Mucosa of rectum (tissue), 2 donors: Measurements from ENCODE around the gene ZNF207.
"Not testable (repeated sequence)": the region's sequence is repeated elsewhere in the genome, so short reads cannot be mapped to it uniquely, and the experiment has no call there.

Experiments used
- H3K27ac ChIP-seq, 2 donors: one replicate each; pipeline ENCODE4 v1.7.0; 2013; ENCODE audit warnings: inconsistent platforms in 2 of 2, low read depth in 2 of 2, low read length in 2 of 2
- H3K27me3 ChIP-seq, 2 donors: one replicate each; pipeline ENCODE4 v1.7.0; 2013; ENCODE audit warnings: low read length in 2 of 2; ENCODE audit not compliant: control insufficient read depth in 2 of 2, insufficient read depth in 2 of 2
- H3K36me3 ChIP-seq, 2 donors: one replicate each; pipeline ENCODE4 v1.7.0; 2013; ENCODE audit warnings: low read length in 2 of 2; ENCODE audit not compliant: control insufficient read depth in 2 of 2, insufficient read depth in 2 of 2
- H3K4me1 ChIP-seq, 2 donors: one replicate each; pipeline ENCODE4 v1.7.0; 2013; ENCODE audit warnings: low read length in 2 of 2, mild to moderate bottlenecking in 1 of 2; ENCODE audit not compliant: control insufficient read depth in 2 of 2, insufficient read depth in 2 of 2
- H3K4me3 ChIP-seq, 2 donors: one replicate each; pipeline ENCODE4 v1.7.0; 2013; ENCODE audit warnings: low read length in 2 of 2
- H3K9ac ChIP-seq, 2 donors: one replicate each; pipeline ENCODE4 v1.7.0; 2013; ENCODE audit warnings: low read length in 2 of 2, low read depth in 1 of 2, mild to moderate bottlenecking in 1 of 2
- H3K9me3 ChIP-seq, 2 donors: one replicate each; pipeline ENCODE4 v1.7.0; 2013; ENCODE audit warnings: low read length in 2 of 2; ENCODE audit not compliant: control insufficient read depth in 2 of 2
- donor health status: healthy.
- donor health status: Normal muscosa, but diverticular disease.

ZNF207 gene

GRCh38 chr17:32349854-32350665 lies at the start of gene ZNF207:
ZNF207 (plus strand) TSS chr17:32350157; CDS start chr17:32350286, 129 bp downstream.
- peak within 1 kb of the TSS; percentile 99 for H3K27ac ChIP-seq
- H3K27me3 ChIP-seq: no peaks in the 10 kb centered on the region
- peaks cover 15 to 18% of the 10 kb centered on the region in 2 donors for H3K4me1 ChIP-seq
- peak within 1 kb of the TSS; percentile 100 for H3K9ac ChIP-seq
- no peaks in the 10 kb centered on the region for H3K9me3 ChIP-seq
- peaks cover 15 to 16% of the 10 kb centered on the region in 2 donors for H3K36me3 ChIP-seq
- peak within 1 kb of the TSS; percentile 99 to 100 for H3K4me3 ChIP-seq

DNA sequence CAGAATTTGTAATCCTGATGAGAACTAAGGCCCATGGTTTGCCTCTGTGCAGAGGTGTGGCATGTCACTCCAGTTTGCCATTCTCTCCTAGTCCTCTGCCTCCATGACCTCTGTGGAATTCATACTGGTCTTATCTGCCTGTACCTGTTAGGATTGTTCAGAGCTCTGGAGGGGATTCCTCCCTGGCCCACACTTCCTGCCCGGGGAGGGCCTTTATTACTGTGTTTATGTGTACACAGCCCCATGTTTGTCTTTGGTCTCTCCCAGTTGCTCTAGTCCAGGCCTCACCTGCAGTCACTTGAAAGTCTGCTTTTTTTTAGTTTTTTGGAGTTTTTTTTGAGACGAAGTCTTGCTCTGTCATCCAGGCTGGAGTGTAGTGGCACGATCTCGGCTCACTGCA lies 47.9 kb upstream of the ZNF207 start:
- Histone ChIP-seq H3K27me3 (no peaks in the 10 kb centered on the region), H3K4me3 (no peak overlapping the region), H3K36me3 (no peaks in the 10 kb centered on the region), H3K9ac (no peak overlapping the region), H3K9me3 (no peaks in the 10 kb centered on the region), H3K27ac (no peak overlapping the region), H3K4me1 (peaks cover 0 to 2% of the 10 kb centered on the region in 2 donors)

DNA sequence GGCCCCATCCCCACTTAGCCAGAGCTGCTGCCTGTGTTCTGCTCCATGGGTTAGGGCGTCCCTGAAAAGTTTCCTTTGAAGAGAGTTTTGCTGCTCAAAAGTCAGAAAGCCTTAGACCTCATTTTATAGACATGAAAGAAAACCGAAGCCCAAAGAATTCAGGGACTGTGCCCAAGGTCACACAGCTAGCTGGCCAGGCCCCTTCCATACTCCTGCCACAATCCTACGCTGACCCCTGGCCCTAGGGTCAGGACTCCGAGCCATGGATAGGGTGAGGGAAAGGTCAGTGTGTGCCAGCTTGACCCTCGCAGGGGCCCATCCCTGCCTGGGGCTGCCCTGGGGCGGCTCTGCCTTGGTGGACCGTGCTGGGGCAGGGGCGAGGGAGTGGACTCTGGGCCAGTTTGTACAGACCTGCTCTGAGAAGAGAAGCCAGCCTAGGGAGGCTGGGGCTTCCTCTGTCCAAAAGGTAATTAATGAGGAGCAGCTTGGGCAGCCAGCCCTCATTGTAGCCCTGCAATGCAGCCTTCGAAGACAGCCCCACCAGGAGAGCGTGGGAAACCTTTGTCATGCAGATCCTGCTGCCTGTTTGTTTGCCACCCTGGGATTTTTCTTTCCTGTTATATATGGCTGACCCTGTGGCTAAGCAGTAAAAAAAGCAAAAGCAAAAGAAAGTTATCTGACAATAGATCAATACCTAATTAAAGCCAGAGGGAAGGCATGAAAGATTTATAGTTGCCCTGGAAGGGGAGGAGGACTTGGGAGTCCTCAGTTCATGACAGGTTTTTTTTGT lies 46.9 kb upstream of the ZNF207 start:
- peaks cover 0 to 2% of the 10 kb centered on the region in 2 donors for H3K4me1 ChIP-seq
- no peak overlapping the region for H3K27ac ChIP-seq
- no peaks in the 10 kb centered on the region for H3K27me3 ChIP-seq
- no peaks in the 10 kb centered on the region for H3K9me3 ChIP-seq
- H3K4me3 ChIP-seq: no peak overlapping the region
- H3K9ac ChIP-seq: no peak overlapping the region
- H3K36me3 ChIP-seq: no peaks in the 10 kb centered on the region

DNA sequence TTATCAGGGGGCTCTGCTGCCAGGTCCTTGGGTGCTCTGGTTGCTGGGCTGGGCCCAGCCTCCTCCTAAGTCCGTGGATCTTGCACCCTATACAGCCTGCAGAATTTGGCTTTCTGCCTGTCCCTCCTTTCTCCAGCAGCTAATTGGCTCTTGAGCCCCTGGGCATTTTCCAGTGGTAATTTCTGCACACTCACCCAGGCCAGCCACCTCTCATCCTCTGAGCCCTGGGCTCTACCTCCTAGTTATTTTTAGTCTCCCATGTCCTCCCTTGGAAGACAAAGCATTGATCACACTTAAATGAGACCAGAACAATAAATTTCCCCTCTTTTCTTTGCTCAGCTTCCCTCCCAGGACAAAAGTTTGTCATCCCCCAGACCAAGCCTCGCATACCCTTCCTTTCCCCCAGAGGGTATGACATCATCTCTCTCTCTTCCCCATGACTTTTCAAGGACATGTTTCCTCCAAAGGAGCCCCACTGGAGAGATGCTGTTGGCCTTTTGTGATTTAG lies 46.1 kb upstream of the ZNF207 start:
- H3K4me1 ChIP-seq: no peaks in the 10 kb centered on the region
- no peak overlapping the region for H3K27ac ChIP-seq
- H3K4me3 ChIP-seq: no peak overlapping the region
- no peaks in the 10 kb centered on the region for H3K36me3 ChIP-seq
- no peak overlapping the region for H3K9ac ChIP-seq
- no peaks in the 10 kb centered on the region for H3K27me3 ChIP-seq
- no peaks in the 10 kb centered on the region for H3K9me3 ChIP-seq

- Histone ChIP-seq H3K4me3 (no peak overlapping the region), H3K9ac (no peak overlapping the region), H3K36me3 (no peaks in the 10 kb centered on the region), H3K9me3 (no peaks in the 10 kb centered on the region), H3K27ac (no peak overlapping the region), H3K27me3 (no peaks in the 10 kb centered on the region), H3K4me1 (no peaks in the 10 kb centered on the region)
Measured at GRCh38 chr17:32305049-32305448, 44.9 kb upstream of the ZNF207 start.

GRCh38 chr17:32307658-32308057 lies 42.3 kb upstream of the ZNF207 start:
- H3K4me3 ChIP-seq: no peak overlapping the region
- no peaks in the 10 kb centered on the region for H3K9me3 ChIP-seq
- no peaks in the 10 kb centered on the region for H3K36me3 ChIP-seq
- H3K27me3 ChIP-seq: peaks cover 0 to 2% of the 10 kb centered on the region in 2 donors
- H3K27ac ChIP-seq: no peak overlapping the region
- no peak overlapping the region for H3K9ac ChIP-seq
- no peaks in the 10 kb centered on the region for H3K4me1 ChIP-seq

GRCh38 chr17:32311028-32311536 lies 38.9 kb upstream of the ZNF207 start:
- Histone ChIP-seq H3K4me1 (no peaks in the 10 kb centered on the region), H3K9ac (no peak overlapping the region), H3K27me3 (peaks cover 0 to 2% of the 10 kb centered on the region in 2 donors), H3K27ac (no peak overlapping the region), H3K4me3 (no peak overlapping the region), H3K9me3 (no peaks in the 10 kb centered on the region), H3K36me3 (no peaks in the 10 kb centered on the region)

GRCh38 chr17:32314636-32315035 lies 35.3 kb upstream of the ZNF207 start:
- Histone ChIP-seq H3K27me3 (peaks cover 0 to 2% of the 10 kb centered on the region in 2 donors), H3K27ac (no peak overlapping the region), H3K9ac (no peak overlapping the region), H3K4me3 (no peak overlapping the region), H3K36me3 (no peaks in the 10 kb centered on the region), H3K9me3 (no peaks in the 10 kb centered on the region), H3K4me1 (no peaks in the 10 kb centered on the region)

DNA sequence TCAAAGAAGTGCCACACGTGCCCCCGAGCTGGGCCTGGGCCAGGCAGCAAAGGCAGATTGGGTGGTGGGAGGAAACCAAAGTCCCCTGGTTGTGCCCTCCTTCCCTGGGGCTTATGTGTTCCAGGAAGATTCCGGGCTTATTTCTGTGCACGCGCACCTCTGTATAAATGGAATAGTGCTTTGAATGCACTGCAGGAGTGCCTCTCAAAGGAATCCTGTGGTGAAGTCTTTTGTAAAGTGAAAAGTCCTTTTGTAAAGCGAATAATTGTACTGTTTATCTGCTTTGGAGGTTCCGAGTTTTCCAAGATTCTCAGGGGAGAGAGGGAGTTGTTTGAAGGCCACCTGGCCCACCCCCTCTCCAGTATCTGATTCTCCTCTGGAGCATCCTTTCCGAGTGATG lies 34.8 kb upstream of the ZNF207 start:
- Histone ChIP-seq H3K4me3 (no peak overlapping the region), H3K9ac (no peak overlapping the region), H3K27ac (no peak overlapping the region), H3K36me3 (no peaks in the 10 kb centered on the region), H3K27me3 (peaks cover 0 to 2% of the 10 kb centered on the region in 2 donors), H3K9me3 (no peaks in the 10 kb centered on the region), H3K4me1 (no peaks in the 10 kb centered on the region)

- not testable (repeated sequence) for H3K36me3 ChIP-seq, H3K4me1 ChIP-seq, H3K9ac ChIP-seq, H3K27ac ChIP-seq, H3K9me3 ChIP-seq, H3K4me3 ChIP-seq, H3K27me3 ChIP-seq
Measured at GRCh38 chr17:32316653-32317052, 33.3 kb upstream of the ZNF207 start.
